Stimulated activated CD4-positive, alpha-beta T cell treated with anti-CD3 and anti-CD28 coated beads, Interleukin-1b, Interleukin-23, amount 100 ng/mL, for 1 hour (primary cell): ENCODE measurements around the gene ZNF248.
"Not testable (repeated sequence)": the region's sequence is repeated elsewhere in the genome, so short reads cannot be mapped to it uniquely, and the experiment has no call there.

Source experiments
- DNase-seq, 2 donors: peaks; one replicate each; pipeline ENCODE4 v3.0.0-alpha.2; 2020; ENCODE audit warnings: low read depth in 2 of 2

The ZNF248 gene

DNA sequence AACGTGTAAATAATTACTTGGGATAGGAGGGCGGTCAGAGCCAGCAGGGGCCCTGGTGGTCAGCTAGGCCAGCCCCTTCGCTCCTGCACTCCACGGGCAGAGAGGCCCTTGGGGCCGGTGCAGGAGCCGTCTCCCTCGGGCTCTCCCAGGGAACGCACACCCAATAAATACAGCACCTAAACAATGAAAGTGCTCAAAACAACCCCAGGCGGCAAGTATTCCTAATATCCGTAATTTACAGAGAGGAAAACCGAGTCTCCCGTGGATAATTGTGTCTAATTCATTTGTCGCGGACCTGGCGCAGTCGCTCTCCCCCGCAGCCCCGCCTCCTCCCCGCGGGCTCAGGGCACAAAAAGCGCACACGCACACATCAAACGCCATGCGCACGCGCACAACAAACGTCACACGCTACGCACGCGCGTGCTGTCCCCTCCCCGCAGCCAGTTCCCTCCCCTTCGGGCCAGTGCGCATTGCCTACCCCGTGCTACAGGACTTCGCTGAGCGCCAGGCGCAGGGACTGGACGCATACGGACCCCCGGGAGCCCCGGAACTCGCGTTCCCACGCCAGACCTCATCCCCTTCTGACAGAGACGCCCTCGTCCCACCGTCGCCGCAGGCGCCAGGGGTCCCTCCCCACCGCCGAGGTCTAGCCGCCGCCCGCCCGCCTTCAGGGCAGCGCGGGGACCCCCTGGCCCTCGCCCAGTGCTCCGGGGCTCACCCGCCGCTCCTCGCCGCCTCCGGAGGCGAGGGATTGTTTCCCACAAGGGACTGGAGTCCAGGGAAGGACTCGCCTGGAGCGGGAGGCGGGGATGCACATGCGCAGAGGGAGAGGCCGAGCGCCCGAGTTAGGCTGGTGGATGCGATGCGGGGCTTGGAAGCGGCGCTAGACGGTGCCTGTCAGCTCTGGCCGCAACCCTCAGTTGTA, at the start of gene ZNF248:
Gene ZNF248 (minus strand): TSS at position 324 of the 925 bp plus-strand sequence. CDS start 1,300 bp downstream, outside the sequence.
- DNase-seq, result peak; percentile 83 to 88

DNA sequence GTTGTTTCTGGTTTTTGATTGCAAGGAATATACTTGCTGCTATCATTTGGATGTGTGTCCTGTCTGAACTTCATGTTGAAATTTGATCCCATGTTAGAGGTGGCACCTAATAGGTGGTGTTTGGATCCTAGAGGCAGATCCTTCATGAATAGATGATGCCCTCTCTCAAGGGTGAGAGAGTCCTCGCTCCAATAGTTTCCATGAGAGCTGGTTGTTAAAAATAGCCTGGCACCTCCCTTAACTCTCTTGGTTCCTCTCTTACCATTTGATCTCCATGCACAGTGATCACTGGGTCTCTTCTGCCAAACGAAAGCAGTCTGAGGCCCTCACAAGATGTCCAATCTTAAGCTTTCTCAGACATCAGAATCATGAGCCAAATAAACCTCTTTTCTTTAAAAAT, 49.0 kb upstream of the ZNF248 start:
- DNase-seq, result no peak

DNA sequence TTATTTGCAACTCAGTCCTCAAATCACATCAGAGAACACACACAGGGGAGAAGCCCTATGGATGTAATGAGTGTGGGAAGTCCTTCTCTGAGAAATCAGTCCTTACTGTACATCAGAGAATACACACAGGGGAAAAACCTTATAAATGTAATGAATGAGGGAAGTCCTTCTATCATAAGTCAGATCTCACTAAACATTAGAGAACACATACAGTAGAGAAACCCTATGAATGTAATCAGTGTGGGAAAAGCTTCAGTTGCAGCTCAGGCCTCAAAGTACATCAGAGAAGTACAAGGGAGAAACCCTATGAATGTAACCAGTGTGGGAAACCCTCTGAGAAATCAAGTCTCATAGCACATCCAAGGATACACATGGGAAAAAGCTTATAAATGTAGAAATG, 39.0 kb upstream of the ZNF248 start:
- no peak for DNase-seq

DNA sequence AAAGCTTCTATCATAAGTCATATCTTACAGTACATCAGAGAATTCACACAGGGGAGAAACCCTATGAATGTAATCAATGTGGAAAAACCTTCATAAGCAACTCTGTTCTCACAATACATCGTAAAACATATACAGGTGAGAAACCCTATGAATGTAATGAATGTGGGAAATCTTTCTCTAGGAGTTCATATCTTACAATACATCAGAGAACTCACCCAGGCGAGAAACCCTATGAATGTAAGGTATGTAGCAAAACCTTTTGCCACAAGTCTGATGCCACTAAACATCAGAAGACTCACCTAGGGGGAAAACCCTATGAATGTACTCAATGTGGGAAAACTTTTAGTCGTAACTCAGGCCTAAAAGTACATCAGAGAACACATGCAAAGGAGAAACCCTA, 38.3 kb upstream of the ZNF248 start:
- no peak for DNase-seq

DNA sequence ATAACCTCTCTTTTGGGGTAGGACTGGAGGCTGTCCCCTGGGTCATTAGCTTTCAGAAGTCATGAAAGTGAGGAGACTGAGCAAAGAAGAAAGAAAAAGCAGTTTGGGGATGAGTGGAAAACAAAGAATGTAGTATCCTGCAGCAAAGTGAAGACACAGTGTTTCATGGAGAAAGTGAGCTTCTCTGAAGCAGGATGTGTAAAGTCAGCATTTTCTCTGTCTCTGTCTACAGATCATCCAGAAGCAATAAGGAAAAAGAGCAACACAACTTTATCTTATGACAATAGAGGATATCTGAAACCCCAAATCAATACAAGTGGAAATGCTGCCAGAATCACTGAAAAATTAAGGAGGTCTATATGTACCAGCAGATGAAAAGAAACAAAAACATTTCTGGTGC, 28.4 kb upstream of the ZNF248 start:
- DNase-seq, result no peak

DNA sequence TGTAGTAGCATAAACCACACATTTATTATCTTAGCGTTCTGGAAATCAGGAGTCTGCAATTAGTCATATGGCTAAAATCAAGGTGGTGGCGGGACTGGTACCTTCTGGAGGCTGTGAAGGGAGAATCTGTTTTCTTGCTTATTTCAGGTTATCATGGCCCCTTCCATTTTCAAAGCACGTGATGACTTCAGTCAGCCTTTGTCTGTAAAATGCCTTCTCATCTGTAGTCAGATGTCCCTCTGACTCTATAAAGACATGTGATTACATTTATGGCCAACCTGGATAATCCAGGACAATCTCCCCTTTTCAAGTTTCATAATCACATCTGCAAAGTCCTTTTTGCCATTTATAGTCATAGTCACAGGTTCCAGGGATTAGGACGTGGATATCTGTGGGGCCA, 15.5 kb upstream of the ZNF248 start:
- no peak for DNase-seq

DNA sequence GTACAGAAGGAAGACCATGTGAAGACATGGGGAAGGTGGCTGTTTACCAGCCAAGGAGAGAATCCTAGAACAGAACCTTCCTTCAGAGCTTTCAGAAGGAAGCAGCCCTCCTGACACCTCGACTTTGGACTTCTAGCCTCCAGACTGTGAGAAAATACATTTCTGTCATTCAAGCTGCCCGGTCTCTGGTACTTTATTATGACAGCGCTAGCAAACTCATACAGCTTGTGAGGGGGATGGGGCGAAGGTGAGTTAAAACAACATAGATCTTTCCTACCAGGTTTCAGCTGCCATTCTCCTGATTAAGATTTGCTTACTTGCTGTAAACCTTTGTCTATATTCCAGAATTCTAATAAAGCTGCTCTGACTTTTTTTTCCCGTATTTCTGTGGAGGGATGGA, 14.9 kb upstream of the ZNF248 start:
- no peak for DNase-seq

DNA sequence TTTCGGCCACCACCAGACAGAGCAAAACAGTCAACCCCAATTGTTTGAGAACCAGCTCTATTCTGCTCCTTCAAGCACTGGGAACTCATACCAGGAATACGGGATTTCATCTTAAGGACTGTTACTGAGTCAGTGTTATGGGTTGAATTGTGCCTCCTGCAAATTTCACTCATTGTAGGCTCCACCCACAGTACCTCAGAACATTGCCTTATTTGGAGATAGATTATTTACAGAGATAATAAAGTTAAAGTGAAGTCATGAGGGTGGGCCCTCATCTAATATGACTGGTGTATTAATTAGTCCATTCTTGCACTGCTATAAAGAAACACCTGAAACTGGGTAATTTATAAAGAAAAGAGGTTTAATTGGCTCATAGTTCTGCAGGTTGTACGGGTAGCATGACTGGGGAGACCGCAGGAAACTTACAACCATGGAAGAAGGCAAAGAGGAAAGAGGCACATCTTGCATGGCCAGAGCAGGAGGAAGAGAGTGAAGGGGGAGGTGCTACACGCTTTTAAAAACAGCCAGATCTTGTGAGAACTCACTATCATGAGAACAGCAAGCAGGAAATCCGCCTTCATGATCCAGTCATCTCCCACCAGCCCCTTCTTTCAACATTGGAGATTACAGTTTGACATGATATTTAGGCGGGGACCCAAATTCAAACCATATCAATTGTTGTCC, 14.3 kb upstream of the ZNF248 start:
- DNase-seq, result no peak

DNA sequence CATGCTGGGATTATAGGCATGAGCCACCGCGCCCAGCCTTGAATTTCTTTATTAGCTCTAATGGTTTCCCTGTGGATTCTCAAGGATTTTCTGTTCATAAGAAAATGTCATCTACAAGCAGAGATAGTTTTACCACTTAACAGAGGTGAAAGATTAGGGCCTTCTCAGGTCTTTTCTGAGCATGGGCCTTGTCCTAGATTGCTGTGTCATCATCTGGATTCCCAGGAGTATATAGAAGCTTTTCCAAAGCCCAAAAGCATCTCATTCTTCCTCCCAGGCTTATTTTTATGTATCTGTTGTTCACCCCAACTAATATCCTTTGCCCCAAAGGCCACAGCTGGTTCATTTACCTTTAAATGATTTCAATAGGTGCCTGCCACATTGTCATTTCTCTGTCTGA, 13.7 kb upstream of the ZNF248 start:
- no peak for DNase-seq

DNA sequence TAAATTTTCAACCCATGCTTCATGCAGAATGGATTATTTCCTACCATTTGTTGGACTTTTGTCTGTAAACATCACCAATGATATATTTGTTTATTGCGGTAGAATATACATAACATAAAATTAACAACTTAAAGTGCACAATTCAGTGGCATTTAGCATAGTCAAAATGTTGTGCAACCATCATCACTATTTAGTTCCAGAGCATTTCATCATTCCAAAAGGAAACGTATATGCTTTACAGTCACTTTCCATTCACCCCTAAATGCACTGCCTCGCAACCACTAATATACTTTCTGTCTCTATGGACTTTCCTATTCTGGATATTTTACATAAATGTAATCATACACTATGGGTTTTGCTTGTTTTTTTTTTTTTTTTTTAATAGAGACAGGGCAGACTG, 11.4 kb upstream of the ZNF248 start:
- DNase-seq, result no peak

DNA sequence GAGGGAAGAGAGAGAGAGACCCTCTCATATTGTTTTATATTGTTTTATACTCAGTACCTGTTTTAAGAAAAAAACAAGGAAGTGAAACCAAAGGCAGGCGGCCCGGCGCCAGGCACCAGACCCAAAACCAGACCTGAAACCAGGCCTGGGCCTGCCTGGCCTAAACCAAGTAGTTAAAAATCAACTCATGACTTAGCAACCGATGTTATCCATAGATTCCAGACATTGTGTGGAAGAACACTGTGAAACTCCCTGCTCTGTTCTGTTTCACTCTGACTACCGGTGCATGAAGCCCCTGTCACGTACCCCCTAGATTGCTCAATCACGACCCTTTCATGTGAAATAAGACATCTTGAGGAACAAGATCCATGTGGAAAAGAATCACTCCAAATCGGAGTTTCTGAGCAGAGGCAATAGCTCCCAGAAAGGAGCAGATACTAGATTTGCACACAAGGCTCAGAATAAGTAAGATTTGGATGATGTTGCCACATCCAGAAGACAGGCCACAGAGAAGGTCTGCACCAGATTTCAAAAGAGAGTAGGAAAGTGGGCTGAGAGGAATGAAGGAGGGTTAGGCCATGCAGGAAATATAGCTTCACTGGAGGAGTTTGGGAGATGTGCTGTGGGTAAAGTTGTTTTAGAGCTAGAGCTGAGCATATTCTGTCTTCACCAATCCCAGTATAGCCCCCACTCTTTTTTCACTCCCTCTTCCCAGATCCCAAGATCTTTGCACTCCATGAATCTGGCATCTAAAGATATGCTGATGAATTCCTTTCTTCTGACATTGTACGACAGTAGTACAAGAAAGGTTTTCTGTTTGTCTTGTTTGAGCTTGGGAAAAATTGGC, 8.8 kb upstream of the ZNF248 start:
- DNase-seq, result no peak

DNA sequence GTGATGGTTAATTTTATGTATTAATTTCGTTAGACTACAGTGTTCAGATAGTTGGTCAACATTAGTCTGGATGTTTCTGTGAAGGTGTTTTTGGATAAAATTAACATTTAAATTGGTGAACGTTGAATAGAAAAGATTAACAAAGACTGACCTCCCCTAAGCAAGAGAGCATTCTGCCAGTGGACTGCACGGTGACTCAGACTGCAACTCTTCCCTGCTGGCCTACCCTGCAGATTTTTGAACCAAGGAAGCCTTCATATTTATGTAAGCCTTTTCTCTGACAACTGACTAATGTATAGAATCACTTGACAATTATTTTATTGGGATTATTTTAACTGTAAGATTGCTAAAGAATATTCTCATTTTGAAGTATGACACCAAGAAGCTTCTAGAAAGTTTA, 7.9 kb upstream of the ZNF248 start:
- no peak for DNase-seq

DNA sequence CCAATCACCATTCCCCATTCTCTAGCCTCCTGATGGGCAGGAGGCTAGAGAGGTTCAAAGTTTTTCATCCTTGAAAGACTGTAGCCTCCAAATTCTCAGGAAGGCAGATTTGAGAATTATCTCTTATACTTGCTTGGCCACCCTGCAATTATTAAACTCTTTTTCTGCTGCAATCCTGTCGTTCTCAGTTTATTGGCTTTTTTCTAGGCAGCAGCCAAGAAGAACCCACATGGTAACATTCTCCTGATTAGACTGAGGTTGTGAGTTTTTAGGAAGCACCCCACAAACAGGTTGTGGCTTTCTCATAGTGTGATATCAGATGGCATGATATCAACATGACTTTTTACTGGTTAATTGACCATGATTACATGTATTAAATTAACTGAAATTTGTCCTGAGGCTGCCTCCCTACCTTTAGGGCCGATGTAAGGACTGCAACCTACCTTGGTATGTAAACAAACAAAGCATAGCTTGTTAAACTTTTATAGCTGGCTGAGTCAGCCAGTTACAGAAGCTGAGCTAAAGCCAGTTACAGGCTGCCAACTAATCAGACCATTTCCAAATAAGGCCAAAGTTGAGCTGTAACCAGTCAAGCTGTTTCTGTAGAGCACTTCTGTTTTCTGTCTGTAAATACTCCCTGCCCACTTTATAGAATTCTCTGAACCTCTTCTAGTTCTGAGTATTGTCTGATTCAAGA, 3.2 kb upstream of the ZNF248 start:
- DNase-seq, result no peak

DNA sequence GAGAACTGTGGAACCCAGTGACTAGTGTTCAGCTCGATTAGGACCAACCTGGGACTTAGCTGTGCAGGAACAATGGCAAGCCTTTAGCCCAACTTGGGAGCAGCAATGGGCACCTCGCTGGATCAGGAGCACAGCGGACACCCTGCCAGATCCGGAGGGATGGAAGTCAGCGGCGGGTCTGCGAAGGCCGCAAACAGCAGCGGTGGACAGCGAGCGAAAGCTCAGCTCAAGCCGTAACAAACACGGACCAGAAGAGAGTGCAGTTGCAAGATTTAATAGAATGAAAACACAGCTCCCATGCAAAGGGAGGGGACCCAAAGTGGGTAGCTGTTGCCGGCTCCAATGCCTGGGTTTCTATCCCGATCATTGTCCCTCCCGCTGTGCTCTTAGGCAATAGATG, 1.9 kb upstream of the ZNF248 start:
- DNase-seq, result not testable (repeated sequence)

DNA sequence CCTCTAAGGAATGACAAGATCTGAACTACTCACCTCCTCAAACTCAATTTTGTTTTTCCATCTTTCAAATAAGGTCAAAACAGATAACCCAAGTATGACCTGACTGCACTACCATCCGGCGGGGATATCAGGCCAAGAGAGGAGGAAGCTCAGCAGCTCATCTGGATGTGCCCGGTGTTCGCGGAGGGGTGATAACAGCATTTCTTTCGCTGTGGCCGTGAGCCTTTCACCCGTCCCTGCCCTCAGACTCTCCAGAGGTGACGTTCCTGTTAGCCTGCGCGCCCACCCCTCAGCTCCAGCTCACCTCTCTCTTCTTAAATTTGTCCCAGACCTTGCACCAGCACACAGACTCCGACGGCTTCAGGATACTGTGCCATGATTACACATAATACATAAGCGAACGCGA, 526 bp downstream of the ZNF248 start:
- peak in 1 of 2 donors; percentile 1 for DNase-seq

DNA sequence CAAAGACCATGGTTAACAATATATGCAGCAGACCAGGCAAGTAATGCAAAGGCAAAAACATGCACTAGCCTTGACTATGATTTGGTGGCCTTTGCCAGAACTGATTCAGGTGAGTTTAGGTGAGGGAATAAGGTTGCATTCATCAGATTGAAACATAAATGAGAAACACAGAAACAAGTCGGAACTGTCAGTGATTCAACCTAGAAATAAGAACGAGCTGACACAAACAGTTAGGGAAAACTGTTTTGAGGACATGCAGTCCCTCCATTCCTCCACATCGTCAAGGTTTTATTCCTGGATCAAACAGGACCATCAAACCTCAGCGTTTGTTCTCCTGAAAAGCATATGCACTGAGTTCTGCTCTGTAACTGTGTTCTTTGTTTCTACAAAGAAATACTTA, 1.8 kb downstream of the ZNF248 start:
- no peak for DNase-seq

DNA sequence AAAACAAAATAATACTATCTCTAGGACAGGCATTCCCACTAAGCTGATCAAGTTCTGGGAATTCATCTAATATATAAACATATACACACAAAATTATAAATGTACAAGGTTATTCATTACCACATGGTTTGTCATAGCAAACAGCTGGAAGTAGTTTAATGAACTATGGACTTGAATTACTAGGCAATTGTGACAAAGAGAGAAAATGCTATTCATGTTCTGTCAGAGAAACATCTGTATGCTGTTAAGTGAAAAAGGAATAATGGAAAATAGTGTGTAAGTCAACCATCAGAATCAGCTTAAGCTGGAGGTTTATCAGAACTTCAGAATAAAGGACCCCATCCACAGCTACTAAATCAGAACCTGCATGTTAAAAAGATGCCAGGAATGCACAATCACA, 2.8 kb downstream of the ZNF248 start:
- DNase-seq, result no peak

DNA sequence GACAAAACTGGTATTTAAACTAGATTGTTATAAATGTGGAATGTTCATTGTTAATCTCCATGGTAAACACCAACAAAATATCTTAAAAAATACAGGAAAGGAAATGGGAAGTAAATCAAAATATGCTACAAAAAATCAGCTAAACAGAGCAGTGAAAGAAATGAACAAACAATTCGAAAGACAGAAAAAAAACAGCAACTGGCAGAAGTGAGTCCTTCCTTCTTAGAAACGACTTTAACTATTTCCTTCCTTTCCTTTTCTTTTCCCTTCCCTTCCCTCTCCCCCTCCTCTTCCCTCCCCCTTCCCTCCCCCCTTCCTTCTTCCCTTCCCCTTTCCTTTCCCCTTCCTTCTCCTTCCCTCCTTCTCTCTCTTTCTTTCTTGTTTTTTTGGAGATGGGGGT, 12.8 kb downstream of the ZNF248 start:
- DNase-seq, result no peak

DNA sequence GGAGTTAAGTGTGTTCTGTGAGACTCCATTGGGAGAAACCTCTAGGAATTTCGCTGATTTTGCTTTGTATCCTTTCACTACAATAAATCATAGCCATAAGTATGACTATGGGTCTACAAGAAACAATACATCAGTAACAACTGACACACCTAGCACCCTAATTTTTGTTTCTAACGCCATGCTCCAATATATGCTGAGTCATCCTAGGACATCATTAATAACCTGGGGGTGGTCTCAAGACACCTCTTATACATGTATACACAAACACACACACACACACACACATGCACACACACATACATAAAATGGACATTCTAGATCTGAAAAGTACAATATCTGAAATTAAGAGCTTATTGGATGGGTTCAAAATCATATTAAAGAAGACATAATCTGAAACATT, 18.2 kb downstream of the ZNF248 start:
- no peak for DNase-seq

DNA sequence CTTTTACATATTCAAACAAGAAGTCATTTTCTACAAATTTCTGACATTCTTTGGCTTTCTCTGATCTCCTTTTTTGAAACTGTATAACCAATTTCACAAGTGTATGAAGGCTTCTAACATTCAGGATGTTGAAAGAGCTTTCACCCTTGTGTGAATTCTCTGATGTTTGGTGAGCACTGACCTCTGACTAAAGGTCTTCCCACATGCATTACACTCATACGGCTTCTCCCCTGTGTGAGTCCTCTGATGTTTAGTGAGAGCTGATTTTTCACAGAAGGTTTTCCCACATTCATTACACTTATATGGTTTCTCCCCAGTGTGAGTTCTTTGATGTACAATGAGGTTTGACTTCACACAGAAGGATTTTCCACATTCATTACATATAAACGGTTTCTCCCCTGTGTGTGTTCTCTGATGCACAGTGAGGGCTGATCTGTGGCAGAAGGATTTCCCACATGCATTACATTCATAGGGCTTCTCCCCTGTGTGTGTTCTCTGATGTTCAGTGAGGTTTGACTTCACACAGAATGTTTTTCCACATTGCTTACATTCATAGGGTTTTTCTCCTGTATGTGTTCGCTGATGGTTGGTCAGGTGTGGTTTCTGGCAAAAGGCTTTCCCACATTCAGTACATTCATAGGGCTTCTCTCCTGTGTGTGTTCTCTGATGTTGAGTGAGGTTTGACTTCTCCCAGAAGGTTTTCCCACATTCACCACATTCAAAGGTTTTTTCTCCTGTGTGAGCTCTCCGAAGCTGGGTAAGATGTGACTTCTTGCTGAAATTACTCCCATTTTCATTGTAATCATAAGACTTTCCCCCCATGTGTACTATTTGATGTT, 25.7 kb downstream of the ZNF248 start:
- no peak for DNase-seq

DNA sequence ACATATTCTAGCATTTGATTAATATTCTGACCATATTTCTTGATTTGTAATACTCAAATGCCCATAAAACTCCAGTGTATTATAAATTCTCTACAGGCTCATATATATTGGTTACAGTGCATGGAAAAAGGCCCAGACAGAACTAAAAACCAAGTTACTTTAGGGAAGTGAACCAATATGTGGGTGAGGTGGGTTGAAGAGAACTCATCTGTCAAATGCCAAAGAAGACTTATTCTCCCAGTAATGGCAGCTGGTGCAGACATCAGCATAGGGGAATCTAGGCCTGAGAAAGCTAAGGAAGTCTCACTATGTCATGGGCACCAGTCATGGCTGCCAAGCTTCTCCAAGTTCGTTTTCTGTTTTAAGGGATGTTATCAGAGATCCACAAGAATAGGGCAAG, 30.6 kb downstream of the ZNF248 start:
- no peak for DNase-seq
